CD4-positive, alpha-beta T cell treated with Interleukin-17A for 1 hour (primary cell): ENCODE data around the gene TMC8.
"Not testable (repeated sequence)": the region's sequence is repeated elsewhere in the genome, so short reads cannot be mapped to it uniquely, and the experiment has no call there.

Experiments used
- DNase-seq: peaks from one replicate; pipeline ENCODE4 v3.0.0-alpha.2; 2020

Gene TMC8

GRCh38 chr17:78110363-78111015, 20.1 kb upstream of the TMC8 start:
- DNase-seq = no peak

GRCh38 chr17:78111016-78111726, 19.4 kb upstream of the TMC8 start:
- no peak for DNase-seq

GRCh38 chr17:78111727-78112517, 18.6 kb upstream of the TMC8 start:
- DNase-seq = no peak

GRCh38 chr17:78112518-78113471, 17.8 kb upstream of the TMC8 start:
- DNase-seq = peak; percentile 79

- DNase-seq = peak; percentile 50
These were observed 16.5 kb upstream of the TMC8 start for GRCh38 chr17:78113804-78114785.

GRCh38 chr17:78114831-78115723, 15.5 kb upstream of the TMC8 start:
- no peak for DNase-seq

GRCh38 chr17:78115803-78116202, 14.8 kb upstream of the TMC8 start:
- DNase-seq = not testable (repeated sequence)

- no peak for DNase-seq
These were observed 14.2 kb upstream of the TMC8 start for GRCh38 chr17:78116411-78116810.

- no peak for DNase-seq
These were observed 13.3 kb upstream of the TMC8 start for GRCh38 chr17:78117027-78117981.

- no peak for DNase-seq
These were observed 11.8 kb upstream of the TMC8 start for GRCh38 chr17:78118801-78119241.

- DNase-seq = no peak
These were observed 10.0 kb upstream of the TMC8 start for GRCh38 chr17:78120537-78120936.

- peak; percentile 80 for DNase-seq
These were observed 9.4 kb upstream of the TMC8 start for GRCh38 chr17:78120971-78121800.

- no peak for DNase-seq
These were observed 8.8 kb upstream of the TMC8 start for GRCh38 chr17:78121801-78122215.

- no peak for DNase-seq
These were observed 8.2 kb upstream of the TMC8 start for GRCh38 chr17:78122216-78122930.

GRCh38 chr17:78122931-78123249, 7.7 kb upstream of the TMC8 start:
- DNase-seq = peak; percentile 41

GRCh38 chr17:78123258-78123929, 7.2 kb upstream of the TMC8 start:
- no peak for DNase-seq
